ENCODE measurements around the gene BCOR. TPM values are rescaled to one million over a fixed set of nuclear protein-coding genes. Genes with fewer than 3 reads are reported as not detected.

BCOR gene
- total and polyA plus RNA-seq, 2 of the 13 experiments (the other 11 are each of a cell fraction or from before 2014, with no cell fraction given), result 14.3 to 15.2 TPM

DNA sequence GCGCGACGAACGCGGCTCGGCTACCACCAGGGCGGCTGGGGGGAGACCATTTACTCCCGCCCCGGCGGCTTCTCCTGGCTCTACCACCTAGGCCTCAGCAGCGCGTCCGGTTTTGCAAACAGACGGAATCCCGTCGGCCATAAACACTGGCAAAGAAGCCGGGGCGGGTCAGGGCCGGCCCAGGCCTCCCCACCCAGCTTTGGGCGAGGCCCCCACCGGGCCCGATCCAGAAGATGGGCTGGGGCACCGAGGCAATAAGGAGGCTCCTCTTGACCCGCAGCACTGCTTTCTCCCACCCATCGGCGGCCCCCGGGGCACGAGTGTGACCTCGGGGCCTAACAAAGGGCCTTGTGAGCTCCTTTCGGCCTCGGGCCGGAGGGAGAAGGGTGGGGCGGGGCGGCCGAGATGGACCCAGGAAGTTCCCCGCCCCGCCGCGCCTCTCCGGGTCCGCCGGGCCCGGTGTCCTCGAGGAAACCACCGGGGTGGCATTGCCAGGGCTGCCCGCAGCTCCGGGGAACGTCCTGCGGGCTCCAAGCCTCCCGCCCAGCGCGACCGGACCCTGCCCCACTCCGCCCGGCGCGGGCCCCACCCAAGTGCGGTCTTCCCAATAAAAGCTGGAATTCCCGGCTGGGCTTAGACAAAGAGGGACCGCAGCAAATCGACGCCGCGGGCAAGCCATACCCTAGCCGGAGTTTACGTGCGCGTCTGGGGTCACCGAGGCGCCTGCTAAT lies 5.9 kb downstream of the BCOR start:
- CTCF ChIA-PET (ENCODE audit: low intra/inter-chr PET ratio, low total read pairs), result no interaction called here
- Histone ChIP-seq H3K4me1 (ENCODE audit: insufficient read depth, low read length) (peaks cover 63% of the 10 kb centered on the region), H3K4me2 (ENCODE audit: low read depth, low read length) (no peak overlapping the region)

DNA sequence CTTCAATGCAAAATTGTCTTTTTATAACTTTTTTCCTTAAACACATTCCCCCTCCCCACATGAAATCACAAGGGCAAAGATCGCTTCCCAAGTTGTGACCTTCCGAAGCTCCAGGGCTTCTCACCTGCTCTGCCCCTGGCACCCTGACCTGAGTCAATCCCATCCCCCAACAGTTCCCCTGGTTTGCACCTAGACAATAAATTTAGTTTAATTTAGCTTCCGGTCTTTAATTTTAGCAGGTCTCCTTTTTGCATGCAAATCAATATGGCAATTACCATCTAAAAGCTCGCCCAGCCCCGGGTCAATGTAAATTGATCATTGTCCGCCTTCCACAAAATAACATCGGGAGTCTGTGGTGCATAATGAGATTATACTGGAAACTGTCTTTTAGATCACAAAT lies 6.8 kb downstream of the BCOR start:
- BruUV-seq (replicated peaks), result no TSS peak
- no peak for TF ChIP-seq ZNF570 (CRISPR knock-in tag; IDR thresholded peaks at IDR 0.05; ENCODE audit: borderline replicate concordance)
- TF ChIP-seq JDP2 (CRISPR knock-in tag; IDR thresholded peaks at IDR 0.05; ENCODE audit: borderline replicate concordance), result no peak
- no peak for TF ChIP-seq ZNF230 (CRISPR knock-in tag; IDR thresholded peaks at IDR 0.05)
- no peak for TF ChIP-seq ZNF816 (CRISPR knock-in tag; IDR thresholded peaks at IDR 0.05; ENCODE audit: borderline replicate concordance)
- TF ChIP-seq ZNF337 (CRISPR knock-in tag; IDR thresholded peaks at IDR 0.05; ENCODE audit: borderline replicate concordance, low read depth), result no peak
- H3K36me3 ChIP-seq (replicated peaks in 1 of 2; ENCODE audit: control insufficient read depth in 1 of 2, insufficient read depth in 2 of 2, low read length in 2 of 2), result no peaks in the 10 kb centered on the region
- CTCF ChIA-PET (ENCODE audit: low intra/inter-chr PET ratio, low total read pairs), result no interaction called here
- no peak overlapping the region for H3K27ac ChIP-seq (ENCODE audit: extremely low read length, insufficient read depth, low read length)
- peaks cover 82% of the 10 kb centered on the region for H4K20me1 ChIP-seq (ENCODE audit: insufficient read depth, low read length)
- no peak for ATAC-seq
- intact Hi-C loops (cut with micrococcal nuclease; ENCODE audit: unreplicated experiment), result no loop called here
- peaks cover 90% of the 10 kb centered on the region for H3K79me2 ChIP-seq (ENCODE audit: insufficient read depth, low read length)
- H3K27me3 ChIP-seq (ENCODE audit: control insufficient read depth in 1 of 2, insufficient read depth in 2 of 2, low read length in 2 of 2), result no peaks in the 10 kb centered on the region
- H3K4me1 ChIP-seq (ENCODE audit: insufficient read depth, low read length), result peaks cover 72% of the 10 kb centered on the region
- FAIRE-seq, result no peak
- POLR2A ChIA-PET, result no interaction called here
- in situ Hi-C loops (cut with HindIII; ENCODE audit: extremely low pct_ligation_motif_present, low pct_unique_long_range_greater_than_20kb), result no loop called here
- no peaks in the 10 kb centered on the region for H3K9me3 ChIP-seq (ENCODE audit: low read length)
- H3K9ac ChIP-seq (ENCODE audit: insufficient read depth, low read depth, low read length), result no peak overlapping the region
- H2AFZ ChIP-seq (ENCODE audit: low read length), result no peak overlapping the region
- no peak overlapping the region for H3K4me3 ChIP-seq (replicated peaks in 1 of 3; ENCODE audit: insufficient read depth in 1 of 3, low read depth in 2 of 3, low read length in 3 of 3)
- no peak for DNase-seq (ENCODE audit: low spot score)
- no peak overlapping the region for H3K4me2 ChIP-seq (ENCODE audit: low read depth, low read length)
- WGBS (ENCODE audit: low lambda C conversion rate), result 89% methylated on average over 7 of the region's 7 CpGs

More for the DNA sequence above, 5.9 kb downstream of the BCOR start:
- Histone ChIP-seq H3K27ac (ENCODE audit: extremely low read length, insufficient read depth, low read length) (no peak overlapping the region), H3K79me2 (ENCODE audit: insufficient read depth, low read length) (peaks cover 85% of the 10 kb centered on the region), H4K20me1 (ENCODE audit: insufficient read depth, low read length) (peaks cover 73% of the 10 kb centered on the region), H3K27me3 (ENCODE audit: control insufficient read depth in 1 of 2, insufficient read depth in 2 of 2, low read length in 2 of 2) (no peaks in the 10 kb centered on the region), H2AFZ (ENCODE audit: low read length) (no peak overlapping the region), H3K4me3 (replicated peaks in 1 of 3; ENCODE audit: insufficient read depth in 1 of 3, low read depth in 2 of 3, low read length in 3 of 3) (no peak overlapping the region), H3K9ac (ENCODE audit: insufficient read depth, low read depth, low read length) (no peak overlapping the region), H3K36me3 (replicated peaks in 1 of 2; ENCODE audit: control insufficient read depth in 1 of 2, insufficient read depth in 2 of 2, low read length in 2 of 2) (no peaks in the 10 kb centered on the region), H3K9me3 (ENCODE audit: low read length) (no peaks in the 10 kb centered on the region)
- FAIRE-seq, result no peak
- TF ChIP-seq RBFOX2 (IDR thresholded peaks at IDR 0.05; ENCODE audit: low read depth, low read length), result 0 out of 2 replicates have a peak, but pooled peaks have one; percentile 36
- TF ChIP-seq, protein P1, sequence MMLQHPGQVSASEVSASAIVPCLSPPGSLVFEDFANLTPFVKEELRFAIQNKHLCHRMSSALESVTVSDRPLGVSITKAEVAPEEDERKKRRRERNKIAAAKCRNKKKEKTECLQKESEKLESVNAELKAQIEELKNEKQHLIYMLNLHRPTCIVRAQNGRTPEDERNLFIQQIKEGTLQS (CRISPR knock-in tag; IDR thresholded peaks at IDR 0.05), result no peak
- no peak for DNase-seq (ENCODE audit: low spot score)
- POLR2A ChIA-PET, result interaction anchor here (0.7 kb wide), 1 partner anchor 79 kb away, joined by 3 read pairs; no protein-coding TSS in a partner anchor
- in situ Hi-C loops (cut with HindIII; ENCODE audit: extremely low pct_ligation_motif_present, low pct_unique_long_range_greater_than_20kb) (no loop called here), intact Hi-C loops (cut with micrococcal nuclease; ENCODE audit: unreplicated experiment) (no loop called here)
- over 99% methylated on average over 13 of the region's 70 CpGs for WGBS (ENCODE audit: low lambda C conversion rate)
- BruUV-seq (replicated peaks), result no TSS peak
- no peak for ATAC-seq
